ENCODE results near the gene ADAMTS2.

Gene ADAMTS2

DNA sequence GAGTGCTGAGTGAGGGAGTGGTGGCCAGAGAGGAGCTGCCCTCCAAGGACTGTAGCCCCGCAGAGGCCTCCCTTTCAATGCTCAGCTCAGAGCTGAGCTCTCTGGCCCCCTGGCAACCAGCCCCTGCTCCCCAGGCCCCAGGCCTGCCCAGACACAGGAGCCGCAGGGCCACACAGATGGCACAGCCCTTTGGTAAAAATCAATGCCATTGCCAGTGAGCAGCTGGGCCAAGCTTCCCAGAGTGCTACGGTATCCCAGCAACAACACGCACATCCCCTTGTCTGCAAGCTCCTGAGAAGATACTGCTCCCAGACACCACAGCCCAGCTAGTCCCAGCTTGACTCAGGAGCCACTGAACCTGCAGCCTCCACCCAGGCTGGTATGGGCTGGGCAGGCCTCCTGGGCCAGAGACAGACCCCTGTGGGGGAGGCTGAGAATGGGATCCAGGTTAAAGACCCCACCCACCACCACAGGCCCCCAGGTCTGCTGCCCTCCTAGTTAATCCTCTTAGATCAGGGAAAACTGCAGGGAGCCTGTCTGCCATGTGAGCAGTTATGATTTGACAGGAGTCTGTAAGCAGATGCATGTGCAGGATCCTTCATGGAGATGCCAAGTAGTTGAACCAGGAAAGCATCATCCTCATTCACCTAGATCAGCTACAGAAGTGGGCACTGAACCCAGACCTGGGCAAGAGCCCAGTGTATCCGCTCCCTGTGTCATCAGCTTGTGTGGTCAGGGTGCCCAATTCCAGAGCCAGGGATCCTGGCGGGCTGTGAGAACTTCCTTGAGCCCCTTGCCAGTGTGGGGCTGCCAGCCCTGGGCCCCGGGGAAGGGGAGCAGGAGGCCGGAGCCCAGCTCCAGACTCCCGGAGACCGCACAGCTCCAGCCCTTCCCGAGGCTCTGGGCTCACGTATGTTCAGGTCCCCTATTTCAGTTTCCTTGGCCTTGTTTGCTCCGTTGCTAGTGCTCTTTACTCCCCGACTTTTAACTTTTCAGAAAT lies 26.7 kb upstream of the ADAMTS2 start:
- no peak for DNase-seq

DNA sequence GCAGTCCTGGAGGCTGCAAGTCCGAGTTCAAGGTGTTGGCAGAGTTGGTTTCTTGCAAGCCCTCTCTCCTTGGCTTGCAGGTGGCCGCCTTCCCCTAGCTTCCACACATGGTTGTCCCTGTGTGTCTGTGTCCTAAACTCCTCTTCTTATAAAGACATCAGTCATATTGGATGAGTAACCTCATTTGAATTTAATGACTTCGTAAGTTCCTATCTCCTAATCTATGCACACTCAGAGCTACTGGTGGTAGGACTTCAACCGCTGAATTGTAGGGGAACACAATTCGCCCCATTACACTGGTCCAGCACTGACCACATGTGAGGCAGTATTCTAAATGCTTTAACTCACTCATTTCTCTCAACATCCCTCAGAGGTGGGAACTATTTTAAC lies 25.9 kb upstream of the ADAMTS2 start:
- DNase-seq: no peak

DNA sequence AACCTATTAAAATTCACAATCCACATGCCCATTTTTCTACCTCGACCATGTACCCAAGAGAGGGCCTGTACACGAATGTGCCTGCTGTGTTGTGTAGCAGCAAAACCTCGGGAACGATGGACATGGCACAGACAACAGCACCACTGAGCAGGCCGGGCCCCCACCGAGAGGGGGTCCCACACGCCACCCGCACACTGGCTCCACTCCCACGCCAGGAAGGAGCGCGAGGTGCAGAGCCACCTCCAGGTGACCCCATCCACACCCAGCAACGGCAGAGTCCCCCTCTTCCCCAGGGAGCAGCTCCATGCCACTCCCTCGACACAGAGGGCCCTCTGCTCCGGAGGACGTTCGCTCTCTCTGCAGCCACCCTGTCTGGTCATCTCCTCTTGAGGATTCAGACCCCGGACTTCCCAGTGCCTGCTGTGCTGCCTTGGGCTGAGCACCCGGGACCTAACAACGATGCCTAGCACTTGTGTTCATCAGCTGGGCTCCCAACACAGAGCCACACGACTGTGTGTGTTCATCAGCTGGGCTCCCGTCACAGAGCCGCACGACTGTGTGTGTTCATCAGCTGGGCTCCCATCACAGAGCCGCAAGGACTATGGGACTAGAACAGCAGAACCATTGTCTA lies 25.3 kb upstream of the ADAMTS2 start:
- DNase-seq: no peak

DNA sequence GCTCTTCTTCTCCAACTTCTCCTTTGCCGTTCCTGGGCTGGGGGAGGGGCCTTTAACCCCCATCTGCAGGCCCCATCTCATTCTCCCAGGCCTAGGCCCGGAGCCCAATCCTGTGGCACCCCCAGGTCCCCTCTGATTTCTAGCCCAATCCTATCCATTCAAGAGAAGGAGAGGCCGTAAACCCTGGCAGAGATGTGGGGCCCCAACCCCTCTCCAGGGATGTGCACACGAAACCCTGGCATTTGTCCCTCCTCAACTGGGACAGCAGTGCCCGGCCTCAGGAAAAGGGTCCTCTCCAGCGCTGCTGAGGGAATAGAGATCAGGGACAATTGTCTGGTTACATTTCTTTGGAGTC lies 24.2 kb upstream of the ADAMTS2 start:
- DNase-seq: no peak

DNA sequence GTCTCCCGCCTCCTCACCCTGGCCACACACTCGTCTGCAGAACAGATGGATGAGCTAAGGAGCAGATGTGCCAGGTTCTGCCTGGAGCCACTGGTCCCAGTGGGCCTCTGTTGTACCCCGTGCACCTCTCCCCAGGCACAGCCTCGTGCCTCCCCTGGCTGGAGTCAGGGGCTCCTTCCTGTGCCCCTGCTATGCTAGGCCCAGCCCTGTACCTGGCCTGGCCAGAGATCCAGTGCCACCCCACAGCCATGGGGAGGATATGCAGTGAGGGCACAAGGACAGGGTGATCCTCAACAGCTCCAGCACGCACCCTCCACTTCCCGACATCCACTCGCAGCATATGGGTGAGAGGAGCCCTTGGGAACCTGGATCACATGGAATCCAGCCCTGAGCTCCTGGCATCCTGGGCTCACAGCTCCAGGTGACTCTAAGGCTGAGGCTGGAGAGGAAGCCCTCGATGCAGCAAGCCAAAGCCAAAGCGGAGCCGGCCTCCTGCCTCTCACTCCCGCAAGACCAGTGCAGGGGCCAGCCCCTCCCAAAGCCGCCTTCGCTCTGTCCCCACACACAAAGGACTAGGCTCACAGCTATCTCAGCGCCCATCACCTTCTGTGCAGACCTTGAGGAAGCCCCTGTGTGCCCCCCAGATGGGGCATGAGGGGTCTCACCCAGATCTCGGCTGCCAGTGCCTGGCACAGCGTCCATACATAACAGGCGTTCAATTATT lies 23.7 kb upstream of the ADAMTS2 start:
- DNase-seq: no peak

DNA sequence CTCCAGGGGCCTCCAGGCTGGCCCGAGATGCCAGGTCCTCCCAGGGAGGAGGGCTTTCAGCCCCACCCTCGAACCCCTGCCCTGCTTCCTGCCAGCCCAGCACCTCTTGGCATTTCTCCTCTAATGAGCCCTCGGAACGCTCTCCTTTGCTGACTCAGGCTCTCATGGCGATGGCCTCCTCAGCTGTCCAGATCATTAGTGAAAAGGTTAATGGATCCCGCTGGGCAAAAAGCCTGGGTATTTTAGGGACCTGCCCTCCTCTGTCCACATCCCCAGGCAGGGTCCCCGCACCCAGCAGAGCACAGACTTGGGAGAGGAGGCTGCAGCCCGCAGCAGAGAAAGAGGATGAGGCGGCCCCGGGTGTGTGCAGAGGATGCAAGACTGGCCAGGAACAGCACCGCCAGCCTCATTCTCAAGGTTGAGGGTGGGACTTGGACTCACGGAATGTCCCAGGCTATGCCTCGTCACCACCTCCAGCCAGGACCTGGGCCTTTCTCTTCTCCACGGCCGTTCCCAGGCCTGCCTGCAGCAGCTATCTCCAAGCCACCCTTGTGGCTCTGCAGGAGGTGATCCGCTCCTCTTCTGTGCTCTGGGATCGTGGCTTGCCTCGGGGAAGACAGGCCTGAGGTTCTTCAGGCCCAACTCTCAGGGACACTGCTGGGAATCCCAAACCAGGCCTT lies 23.0 kb upstream of the ADAMTS2 start:
- DNase-seq: no peak

DNA sequence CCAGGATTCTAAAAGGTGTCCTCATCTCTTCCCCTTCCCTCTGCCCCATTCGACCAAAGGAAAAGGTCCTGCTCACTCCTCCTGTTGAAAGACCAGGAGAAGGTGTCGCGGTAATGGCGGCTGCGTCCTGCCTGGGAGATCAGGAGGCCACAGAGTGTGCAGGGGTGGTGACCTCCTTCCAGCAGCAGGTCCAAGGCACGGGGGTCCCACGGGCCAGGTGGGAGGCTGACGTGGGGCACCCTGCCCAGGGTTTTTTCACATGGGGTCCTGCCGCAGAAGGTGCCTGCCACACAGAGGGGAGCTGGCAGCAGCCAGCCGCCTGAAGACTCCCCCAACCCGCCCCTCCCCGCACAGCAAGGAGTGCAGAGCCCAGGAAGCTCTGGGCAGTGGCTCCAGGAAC lies 22.2 kb upstream of the ADAMTS2 start:
- no peak for DNase-seq

DNA sequence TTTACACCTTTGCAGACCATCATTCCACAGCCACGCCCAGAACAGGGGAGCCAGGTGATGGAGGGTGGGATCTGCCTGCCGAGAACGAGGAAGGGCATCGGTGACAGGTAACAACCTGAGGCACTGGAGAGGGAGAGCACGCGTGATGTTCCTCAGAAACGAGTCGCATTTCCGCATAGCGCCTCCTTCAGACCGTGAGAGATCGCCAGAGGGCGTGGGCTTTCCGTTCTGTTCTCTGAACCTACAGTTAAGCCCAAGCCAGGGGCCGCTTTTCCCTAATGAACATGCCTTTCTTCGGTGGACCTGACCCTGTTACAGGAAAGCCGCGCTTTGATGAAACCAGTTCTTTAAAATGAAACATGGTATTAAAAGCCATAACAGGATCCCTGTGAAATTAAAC lies 17.1 kb upstream of the ADAMTS2 start:
- no peak for DNase-seq

DNA sequence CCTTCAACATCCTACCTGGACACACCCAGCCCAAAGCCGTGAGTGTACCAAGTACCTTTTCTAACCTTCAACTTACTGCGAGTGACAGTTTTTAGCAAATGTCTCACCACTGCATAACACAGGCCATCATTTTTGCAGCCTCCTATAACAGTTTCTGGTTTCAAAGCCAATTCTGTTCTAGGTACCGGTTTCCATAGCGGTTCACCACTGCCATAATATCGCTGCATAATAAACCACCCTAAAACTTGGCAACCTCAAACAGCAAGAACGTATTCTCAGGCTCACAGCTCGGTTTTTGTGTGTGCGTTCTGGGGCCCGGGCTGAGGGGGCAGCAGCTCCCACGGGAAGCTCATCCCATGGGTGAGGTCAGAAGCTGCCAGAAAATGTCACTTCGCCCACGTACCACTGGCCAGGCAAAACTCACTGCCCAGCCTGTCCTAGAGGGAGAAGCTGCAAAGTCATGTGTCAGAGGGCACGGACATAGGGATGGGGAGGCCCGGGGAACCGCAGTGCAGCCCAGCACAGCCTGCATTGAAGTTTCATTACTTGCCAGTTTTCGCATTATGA lies 15.9 kb upstream of the ADAMTS2 start:
- no peak for DNase-seq

DNA sequence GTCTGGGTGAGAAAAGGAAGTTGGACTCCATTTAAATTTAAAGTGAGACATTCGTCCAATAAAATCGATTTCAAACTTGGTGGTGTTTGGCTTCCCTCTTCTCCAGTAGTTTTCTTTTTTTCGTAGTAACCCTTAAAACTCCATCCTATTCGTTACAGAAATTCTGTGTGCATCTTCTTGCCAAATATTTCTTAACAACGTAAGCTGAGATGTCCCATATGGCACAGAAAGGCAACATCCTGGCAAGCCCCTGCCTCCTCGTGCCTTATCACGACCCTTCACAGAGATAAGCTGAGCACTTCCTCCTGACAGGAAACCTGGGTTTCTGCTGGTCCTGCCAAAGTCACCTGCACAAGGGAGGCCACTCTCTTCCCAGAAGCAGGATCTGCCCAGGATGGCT lies 11.8 kb upstream of the ADAMTS2 start:
- no peak for DNase-seq

DNA sequence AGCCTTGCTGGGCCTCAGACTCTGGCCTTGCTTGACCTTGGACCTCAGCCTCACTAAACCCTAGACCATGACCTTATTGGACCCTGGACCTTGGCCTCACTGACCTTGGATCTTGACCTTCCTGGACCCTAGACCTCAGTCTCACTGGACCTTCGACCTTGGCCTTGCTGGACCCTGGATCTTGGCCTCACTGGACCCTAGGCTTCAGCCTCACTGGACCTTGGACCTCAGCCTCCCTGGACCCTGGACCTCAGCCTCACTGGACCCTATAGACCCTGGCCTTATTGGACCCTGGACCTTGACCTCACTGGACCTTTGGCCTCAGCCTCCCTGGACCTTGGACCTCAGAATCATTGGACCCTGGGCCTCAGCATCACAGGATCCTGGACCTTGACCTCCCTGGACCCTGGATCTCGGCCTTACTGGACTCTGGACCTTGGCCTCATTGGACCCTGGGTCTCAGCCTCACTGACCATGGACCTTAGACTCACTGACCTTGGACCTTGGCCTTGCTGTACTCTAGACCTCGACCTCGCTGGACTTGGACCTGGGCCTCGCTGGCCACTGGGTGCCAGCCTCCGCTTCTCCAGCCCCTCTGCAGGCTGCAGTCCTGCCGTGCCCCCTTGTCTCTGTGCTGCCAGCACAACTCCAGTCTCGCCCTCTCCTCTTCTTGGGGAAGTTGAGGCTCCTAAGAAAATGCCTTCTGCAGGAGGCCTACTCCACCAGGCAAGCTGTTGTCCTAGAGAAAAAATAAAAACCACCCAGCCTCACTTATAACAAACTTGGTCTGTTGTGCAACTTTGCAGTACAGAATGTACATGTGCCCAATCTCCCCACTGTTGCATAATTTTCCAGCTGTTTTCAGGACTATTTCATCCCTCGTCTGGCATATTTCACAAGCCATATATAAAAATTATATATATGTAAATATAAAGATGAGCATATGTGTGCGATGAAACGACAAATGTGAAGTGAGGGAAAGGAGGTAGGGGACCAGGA lies 11.0 kb upstream of the ADAMTS2 start:
- DNase-seq: no peak

DNA sequence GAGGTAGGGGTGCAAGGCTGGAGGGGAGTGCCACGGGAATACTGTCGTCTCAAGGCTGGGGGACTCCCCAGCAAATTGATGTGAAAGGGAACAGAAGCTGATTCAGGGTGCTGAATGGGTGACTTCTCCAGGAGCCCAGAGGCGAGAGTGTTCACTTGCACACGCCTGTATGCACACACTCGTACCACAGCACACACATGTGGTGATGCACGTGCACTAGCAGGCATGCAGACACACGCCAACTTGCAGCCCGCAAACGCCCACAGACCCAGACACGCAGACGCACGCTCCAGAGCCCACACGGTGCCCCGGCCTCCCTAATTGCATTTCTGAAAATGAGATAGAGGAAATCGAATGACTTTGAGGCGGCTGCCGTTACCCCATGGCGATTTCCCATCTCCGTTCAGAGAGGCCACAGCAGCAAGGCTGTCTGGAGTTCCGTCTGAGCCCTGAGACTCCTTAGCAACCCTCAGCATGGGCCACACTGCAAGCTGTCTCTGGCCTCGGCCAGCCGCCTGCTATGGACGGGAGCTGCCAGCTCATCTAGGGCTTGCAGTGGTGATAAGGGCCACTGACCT lies 9.1 kb upstream of the ADAMTS2 start:
- no peak for DNase-seq

DNA sequence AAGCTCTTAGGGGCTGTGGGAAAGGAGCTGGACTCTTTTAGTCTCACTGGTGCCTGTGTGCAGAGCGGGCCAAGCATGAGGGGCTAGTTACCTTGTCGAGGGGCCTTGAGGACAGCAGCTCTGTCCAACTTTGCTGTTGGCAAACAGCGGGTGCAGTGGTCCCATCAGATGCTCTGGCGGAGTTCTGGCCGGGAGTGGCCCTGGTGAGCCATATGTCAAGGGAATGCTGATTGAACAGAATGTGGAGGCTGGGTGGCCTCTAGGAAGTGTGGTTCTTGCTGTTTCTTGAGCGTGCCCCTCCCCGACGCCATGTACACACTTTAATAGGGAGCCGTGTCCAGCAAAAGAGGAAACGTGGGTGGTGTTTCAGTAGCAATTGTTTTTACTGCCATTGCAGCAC lies 3.6 kb upstream of the ADAMTS2 start:
- DNase-seq: no peak

DNA sequence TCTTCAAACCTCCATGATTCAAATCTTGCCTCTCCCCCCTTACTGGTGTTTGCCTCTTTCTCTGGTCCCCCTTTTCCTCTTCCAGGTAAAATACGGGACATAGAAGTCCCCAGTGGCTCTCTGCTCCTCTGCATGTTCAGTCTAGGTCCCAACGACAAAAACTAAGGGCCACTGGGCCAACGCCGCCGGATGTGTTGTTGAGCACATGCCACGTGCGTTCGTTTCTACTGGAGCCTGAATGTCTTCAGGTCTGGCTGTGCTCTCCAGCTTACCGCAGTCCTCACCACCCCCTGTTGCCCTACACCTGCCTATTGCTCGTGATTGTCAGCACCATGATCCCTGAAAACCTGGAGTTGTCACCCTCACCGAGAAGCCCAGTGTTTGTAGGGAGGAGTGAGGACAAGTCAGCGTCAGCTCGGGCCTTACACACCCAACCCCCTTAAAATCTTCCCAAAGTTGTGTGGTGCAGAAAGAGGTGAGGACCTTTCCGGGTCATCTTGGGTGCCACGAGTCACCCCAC lies 2.8 kb upstream of the ADAMTS2 start:
- DNase-seq: no peak

DNA sequence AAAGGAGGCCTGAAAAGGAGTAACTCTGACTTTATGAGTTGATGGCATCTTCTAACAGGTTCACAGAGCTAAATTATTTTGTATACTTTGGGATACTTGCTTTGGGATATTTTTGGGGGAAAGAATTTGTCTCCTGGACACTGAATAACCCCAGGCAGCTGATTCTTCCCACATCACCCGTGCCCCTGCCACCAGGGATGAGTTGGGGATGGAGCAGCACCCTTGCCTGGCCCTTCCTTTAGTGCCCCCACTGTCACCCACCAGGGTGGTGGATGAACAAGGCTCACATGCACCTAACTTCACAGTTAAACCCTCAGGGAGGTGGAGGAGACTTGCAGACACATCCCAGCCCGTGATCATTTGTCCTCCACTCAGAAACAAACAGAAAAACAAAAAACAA lies 2.3 kb upstream of the ADAMTS2 start:
- DNase-seq: no peak

DNA sequence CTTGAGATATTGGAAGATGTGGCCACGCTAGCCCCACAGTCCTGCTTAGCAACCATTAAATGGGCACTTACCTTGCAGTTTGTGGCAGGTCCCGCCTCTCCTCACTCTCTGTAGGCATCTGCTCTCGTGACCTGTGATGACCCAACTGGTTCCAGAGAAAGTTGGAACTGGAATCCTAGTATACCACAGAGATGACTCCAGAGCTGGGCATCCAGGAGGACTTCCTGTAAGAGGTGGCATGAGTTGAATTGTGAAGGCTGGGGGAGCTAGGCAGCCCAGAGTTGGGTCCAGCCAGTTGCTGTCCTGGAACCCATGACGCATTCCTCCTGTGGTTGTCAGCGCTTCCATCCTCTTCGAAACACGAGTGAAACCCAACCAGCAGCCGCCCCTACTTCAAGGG lies 1.6 kb upstream of the ADAMTS2 start:
- no peak for DNase-seq

DNA sequence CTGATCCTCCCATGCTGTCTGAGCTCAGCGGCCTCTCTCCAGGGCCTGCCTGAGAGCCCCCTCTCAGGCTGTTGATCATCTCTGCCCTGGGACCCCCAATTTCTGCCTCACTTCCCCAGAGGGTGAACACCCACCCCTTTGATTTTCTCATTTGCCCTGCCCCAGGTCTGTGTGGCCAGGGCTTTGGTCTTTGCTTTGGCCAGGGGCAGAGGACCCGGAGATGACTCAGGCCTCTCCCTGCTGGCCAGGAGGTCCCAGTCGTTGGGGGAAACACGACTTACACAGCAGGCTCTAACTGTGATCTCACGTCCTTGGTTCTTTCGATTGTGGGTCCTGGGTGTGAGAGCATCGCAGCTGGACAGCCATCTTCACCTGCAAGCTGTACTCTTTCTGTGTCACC lies 1.1 kb upstream of the ADAMTS2 start:
- no peak for DNase-seq

DNA sequence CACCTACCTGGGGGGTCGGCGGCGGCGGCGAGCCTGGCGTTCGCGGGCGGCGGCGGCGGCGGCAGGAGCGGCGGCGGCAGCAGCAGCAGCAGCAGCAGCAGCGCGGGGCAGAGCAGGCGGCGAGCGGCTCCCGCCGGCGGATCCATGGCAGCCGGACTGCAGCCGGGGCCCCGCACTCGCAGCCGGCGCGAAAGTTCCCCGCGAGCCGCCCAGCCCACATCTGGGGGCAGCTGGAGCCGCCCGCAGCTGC lies 153 bp downstream of the ADAMTS2 start:
- no peak for DNase-seq

DNA sequence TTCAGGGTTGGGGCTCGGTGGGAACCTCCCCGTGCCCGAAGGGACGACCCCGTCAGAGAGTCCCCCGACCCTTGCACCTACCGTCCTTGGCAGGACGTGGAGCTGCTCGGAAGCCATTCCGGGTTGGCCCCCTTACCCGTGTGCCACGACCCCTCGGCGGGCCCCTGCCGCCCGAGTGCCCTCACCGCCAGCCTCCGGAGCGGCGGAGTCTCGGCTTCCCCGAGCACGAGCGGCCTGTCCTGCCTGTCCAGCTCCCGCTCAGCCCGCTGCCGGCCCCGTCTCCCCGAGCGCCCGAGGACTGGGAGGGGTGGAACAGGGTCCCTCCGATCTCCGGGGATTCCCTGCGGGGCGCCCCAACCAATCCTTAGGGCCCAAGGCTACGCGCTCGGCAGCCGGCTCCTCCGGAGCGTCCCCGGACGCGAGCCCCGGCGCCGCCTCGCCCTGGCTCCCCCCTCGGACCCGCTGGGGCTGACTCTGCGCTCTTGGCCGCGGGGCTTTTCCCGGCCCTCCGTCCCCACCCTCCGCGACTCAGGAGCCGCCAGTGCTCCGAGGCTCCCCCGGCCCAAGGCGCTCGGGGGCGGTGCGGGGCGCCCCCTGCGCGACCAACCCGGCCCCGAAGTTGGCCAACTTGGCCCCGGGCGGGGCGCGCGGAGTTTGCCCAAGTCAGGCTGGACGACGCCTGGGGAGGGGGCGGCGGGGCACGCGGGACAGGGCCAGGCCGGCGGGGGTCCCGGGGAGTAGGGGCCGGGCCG lies 654 bp downstream of the ADAMTS2 start:
- DNase-seq: no peak

DNA sequence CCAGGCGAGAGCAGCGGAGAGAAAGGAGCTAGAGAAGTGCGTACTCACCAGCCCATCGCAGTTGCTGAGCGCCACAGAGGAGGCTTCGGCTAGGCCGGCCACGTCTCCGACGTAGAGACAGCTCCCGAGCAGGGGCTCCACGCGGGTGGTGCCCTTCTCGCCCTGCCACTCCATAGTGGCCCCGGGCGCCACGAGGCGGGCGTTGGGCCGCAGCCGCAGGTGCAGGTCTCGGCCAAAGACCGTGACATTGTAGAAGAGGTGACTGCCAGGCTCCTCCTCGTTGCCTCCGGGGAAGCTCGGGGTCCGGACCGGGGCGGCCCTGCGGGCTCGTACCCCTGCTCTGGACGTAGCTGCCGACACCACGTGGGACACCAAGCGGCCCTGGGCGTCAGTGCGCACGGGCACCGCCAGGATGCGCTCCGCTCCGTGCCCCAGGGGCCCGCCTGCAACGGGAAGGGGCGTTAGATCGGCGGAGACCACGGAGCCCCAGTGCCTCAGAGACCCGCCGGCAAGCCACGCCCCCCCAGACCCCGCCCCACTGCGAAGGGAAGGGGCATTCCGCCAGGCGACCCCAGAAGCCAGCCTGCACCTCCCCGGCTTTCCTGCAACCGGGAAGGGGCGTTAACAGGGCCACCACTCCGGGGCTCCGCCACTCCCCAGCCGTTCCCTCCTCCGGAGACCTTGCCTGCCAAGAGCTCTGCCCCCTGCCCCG lies 1.4 kb downstream of the ADAMTS2 start:
- DNase-seq: no peak

Data from CD4-positive, alpha-beta T cell treated with Interleukin-17A for 4 hours (primary cell).